ENCODE measurements around the gene PER2. TPM values are rescaled to one million over a fixed set of nuclear protein-coding genes. Genes with fewer than 3 reads are reported as not detected.

The PER2 gene
- total and polyA plus RNA-seq, 2 of the 13 experiments (the other 11 are each of a cell fraction or from before 2014, with no cell fraction given) = 5.1 to 9.4 TPM

DNA sequence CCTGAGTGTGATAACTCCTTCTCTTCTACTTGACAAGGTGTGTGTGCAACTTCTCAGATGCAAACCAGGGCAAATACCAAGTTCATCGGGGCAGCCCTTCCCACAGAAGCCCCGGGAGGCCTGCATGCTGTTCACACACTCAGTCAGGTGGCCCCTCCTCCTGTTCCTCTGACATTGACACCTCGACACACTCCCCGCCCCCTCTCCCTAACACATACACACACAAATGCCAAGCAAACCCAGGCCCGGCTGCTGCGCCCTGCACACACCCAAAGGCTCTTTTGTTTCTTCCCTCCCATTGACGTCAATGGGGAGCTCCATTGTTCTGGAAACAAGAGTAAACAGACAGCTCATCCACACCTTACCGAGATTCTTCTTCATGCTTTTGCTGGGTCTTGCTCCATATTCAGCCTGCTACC is 1.7 kb upstream of the PER2 start:
- FAIRE-seq = no peak
- BruUV-seq (replicated peaks) = no TSS peak
- H3K27me3 ChIP-seq (ENCODE audit: control insufficient read depth in 1 of 2, insufficient read depth in 2 of 2, low read length in 2 of 2) = no peaks in the 10 kb centered on the region; a peak in 1 of 5 replicates
- peak; percentile 2; the same call in 1 of the 3 replicates for ATAC-seq
- H3K4me3 ChIP-seq (replicated peaks in 1 of 3; ENCODE audit: insufficient read depth in 1 of 3, low read depth in 2 of 3, low read length in 3 of 3) = peak overlapping the region in 2 of 3 experiments; percentile 65 to 99; a peak in 3 of 6 replicates
- no peak overlapping the region for H2AFZ ChIP-seq (ENCODE audit: low read length)
- H3K36me3 ChIP-seq (replicated peaks in 1 of 2; ENCODE audit: control insufficient read depth in 1 of 2, insufficient read depth in 2 of 2, low read length in 2 of 2) = no peaks in the 10 kb centered on the region
- H3K9me3 ChIP-seq (ENCODE audit: low read length) = no peaks in the 10 kb centered on the region
- peak overlapping the region; percentile 95 for H3K4me2 ChIP-seq (ENCODE audit: low read depth, low read length)
- H3K4me1 ChIP-seq (ENCODE audit: insufficient read depth, low read length) = peaks cover 63% of the 10 kb centered on the region
- H4K20me1 ChIP-seq (ENCODE audit: insufficient read depth, low read length) = peaks cover 4% of the 10 kb centered on the region; the same call in 1 of the 2 replicates
- H3K79me2 ChIP-seq (ENCODE audit: insufficient read depth, low read length) = peaks cover 31% of the 10 kb centered on the region
- peak; percentile 83 for DNase-seq (ENCODE audit: low spot score)
- peak overlapping the region; percentile 99 for H3K27ac ChIP-seq (ENCODE audit: extremely low read length, insufficient read depth, low read length)
- intact Hi-C loops (cut with micrococcal nuclease; ENCODE audit: unreplicated experiment) = no loop called here
- ChIA-PET CTCF (ENCODE audit: low intra/inter-chr PET ratio, low total read pairs) (no interaction called here), POLR2A (interaction anchor here (1.0 to 7.3 kb wide), 5 partner anchors 10 to 51 kb away, joined by 4 to 44 read pairs (median 13); partner anchors contain the start of genes HES6 and TRAF3IP1)
- in situ Hi-C loops (cut with HindIII; ENCODE audit: extremely low pct_ligation_motif_present, low pct_unique_long_range_greater_than_20kb) = no loop called here
- H3K9ac ChIP-seq (ENCODE audit: insufficient read depth, low read depth, low read length) = peak overlapping the region; percentile 99
- WGBS (ENCODE audit: low lambda C conversion rate) = 3% methylated on average over 8 of the region's 8 CpGs
- TF ChIP-seq ZNF746 (CRISPR knock-in tag; IDR thresholded peaks at IDR 0.05) (no peak), ZNF790 (CRISPR knock-in tag; IDR thresholded peaks at IDR 0.05; ENCODE audit: borderline replicate concordance) (no peak), RELA (CRISPR knock-in tag; IDR thresholded peaks at IDR 0.05) (no peak), GATA4 (IDR thresholded peaks at IDR 0.05; ENCODE audit: borderline replicate concordance, low read depth) (no peak), ZHX2 (IDR thresholded peaks at IDR 0.05; ENCODE audit: low read depth) (no peak), ZHX2 (CRISPR knock-in tag; IDR thresholded peaks at IDR 0.05; ENCODE audit: borderline replicate concordance) (no peak), HOXA5 (CRISPR knock-in tag; IDR thresholded peaks at IDR 0.05) (0 out of 2 replicates have a peak, but pooled peaks have one; percentile 56), ZNF101 (CRISPR knock-in tag; IDR thresholded peaks at IDR 0.05; ENCODE audit: borderline replicate concordance, low read depth) (no peak), ZNF605 (CRISPR knock-in tag; IDR thresholded peaks at IDR 0.05) (no peak), ZFP90 (CRISPR knock-in tag; IDR thresholded peaks at IDR 0.05; ENCODE audit: borderline replicate concordance) (no peak), RBFOX2 (IDR thresholded peaks at IDR 0.05; ENCODE audit: low read depth, low read length) (no peak), RFX5 (IDR thresholded peaks at IDR 0.05; ENCODE audit: low read depth, low read length) (no peak), RFX1 (IDR thresholded peaks at IDR 0.05) (no peak), FOXK1 (CRISPR knock-in tag; IDR thresholded peaks at IDR 0.05; ENCODE audit: borderline replicate concordance, low read depth) (no peak), KMT2B (CRISPR knock-in tag; IDR thresholded peaks at IDR 0.05) (no peak), MXD1 (CRISPR knock-in tag; IDR thresholded peaks at IDR 0.05) (no peak), ZNF883 (CRISPR knock-in tag; IDR thresholded peaks at IDR 0.05; ENCODE audit: not compliant biosample characterization) (no peak)
- TF ChIP-seq, protein P1, sequence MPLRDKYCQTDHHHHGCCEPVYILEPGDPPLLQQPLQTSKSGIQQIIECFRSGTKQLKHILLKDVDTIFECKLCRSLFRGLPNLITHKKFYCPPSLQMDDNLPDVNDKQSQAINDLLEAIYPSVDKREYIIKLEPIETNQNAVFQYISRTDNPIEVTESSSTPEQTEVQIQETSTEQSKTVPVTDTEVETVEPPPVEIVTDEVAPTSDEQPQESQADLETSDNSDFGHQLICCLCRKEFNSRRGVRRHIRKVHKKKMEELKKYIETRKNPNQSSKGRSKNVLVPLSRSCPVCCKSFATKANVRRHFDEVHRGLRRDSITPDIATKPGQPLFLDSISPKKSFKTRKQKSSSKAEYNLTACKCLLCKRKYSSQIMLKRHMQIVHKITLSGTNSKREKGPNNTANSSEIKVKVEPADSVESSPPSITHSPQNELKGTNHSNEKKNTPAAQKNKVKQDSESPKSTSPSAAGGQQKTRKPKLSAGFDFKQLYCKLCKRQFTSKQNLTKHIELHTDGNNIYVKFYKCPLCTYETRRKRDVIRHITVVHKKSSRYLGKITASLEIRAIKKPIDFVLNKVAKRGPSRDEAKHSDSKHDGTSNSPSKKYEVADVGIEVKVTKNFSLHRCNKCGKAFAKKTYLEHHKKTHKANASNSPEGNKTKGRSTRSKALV (CRISPR knock-in tag; IDR thresholded peaks at IDR 0.05) = 0 out of 2 replicates have a peak, but pooled peaks have one; percentile 30
